MCF 10A (cell line): ENCODE measurements around the gene NUB1. TPM values are rescaled to one million over a fixed set of nuclear protein-coding genes. Genes with fewer than 3 reads are reported as not detected.

ENCODE experiments used
- BruUV-seq: library from RNA; stranded (reverse); fragments of 400-500 nt; replicated peaks from 2 replicates; lab custom pipeline; 2021; lab: Mats Ljungman, UMichigan
- CTCF ChIA-PET: fragments of 300-600 bp; sonication (Branson Sonifier 250); formaldehyde crosslinking; extraction: SDS; loops from one replicate; lab custom pipeline; 2021; ENCODE audit warnings: antibody characterized with exemption, inconsistent platforms; lab: Yijun Ruan, JAX
- POLR2A ChIA-PET: fragments of 300-600, 350-650 bp; sonication (Branson Sonifier 250); formaldehyde crosslinking; extraction: SDS; loops from one replicate; lab custom pipeline; 2020; ENCODE audit warnings: antibody characterized with exemption, inconsistent platforms; lab: Yijun Ruan, JAX
- DNase-seq: peaks from one replicate; pipeline ENCODE4 v3.0.0-alpha.2; 2018; ENCODE audit not compliant: unreplicated experiment
- H3K27ac Mint-ChIP-seq: one replicate; pipeline ENCODE4 v1.8.0; 2022; ENCODE audit warnings: mild to moderate bottlenecking, low read depth, mixed read lengths; ENCODE audit not compliant: unreplicated experiment
- H3K27me3 Mint-ChIP-seq: one replicate; pipeline ENCODE4 v1.8.0; 2022; ENCODE audit warnings: mixed read lengths; ENCODE audit not compliant: insufficient read depth, unreplicated experiment
- H3K36me3 Mint-ChIP-seq: one replicate; pipeline ENCODE4 v1.8.0; 2022; ENCODE audit warnings: mild to moderate bottlenecking, moderate library complexity, mixed read lengths; ENCODE audit not compliant: insufficient read depth, unreplicated experiment
- H3K4me1 Mint-ChIP-seq: one replicate; pipeline ENCODE4 v1.8.0; 2022; ENCODE audit warnings: mixed read lengths; ENCODE audit not compliant: insufficient read depth, unreplicated experiment
- H3K4me3 Mint-ChIP-seq: one replicate; pipeline ENCODE4 v1.8.0; 2022; ENCODE audit warnings: mild to moderate bottlenecking, moderate library complexity, mixed read lengths; ENCODE audit not compliant: unreplicated experiment
- H3K9me3 Mint-ChIP-seq: one replicate; pipeline ENCODE4 v1.8.0; 2022; ENCODE audit warnings: mixed read lengths; ENCODE audit not compliant: unreplicated experiment
- CTCF ChIP-seq: fragments of 200-600 bp; IDR thresholded peaks from one replicate; pipeline ENCODE4 v1.8.0; 2022; ENCODE audit warnings: antibody characterized with exemption, mild to moderate bottlenecking; ENCODE audit not compliant: unreplicated experiment
- intact Hi-C: fragments of 100-400 bp; cut with micrococcal nuclease; formaldehyde crosslinking; loops from 2 replicates; pipeline ENCODE4 v1.14.1; 2022
- total RNA-seq: library from RNA; stranded (reverse); gene quantifications from 2 replicates; pipeline ENCODE4 v1.2.3, GENCODE V29; 2022

The NUB1 gene
- total RNA-seq, 1 experiment from 2014 or later, result 53.3 TPM

GRCh38 chr7:151383638-151384351 is 42.2 kb downstream of the NUB1 start:
- no TSS peak for BruUV-seq
- Mint-ChIP-seq H3K36me3 (peaks cover 12% of the 10 kb centered on the region), H3K4me3 (no peak overlapping the region), H3K27ac (no peak overlapping the region), H3K4me1 (no peaks in the 10 kb centered on the region), H3K9me3 (no peaks in the 10 kb centered on the region), H3K27me3 (peaks cover under 1% of the 10 kb centered on the region)
- ChIA-PET CTCF (interaction anchor here (0.7 to 2.7 kb wide), 6 partner anchors 9 to 379 kb away, joined by 3 to 18 read pairs (median 5); no protein-coding TSS in a partner anchor), POLR2A (interaction anchor here (1.2 to 1.3 kb wide), 2 partner anchors 16 to 76 kb away, joined by 3 to 4 read pairs; no protein-coding TSS in a partner anchor)
- intact Hi-C loops, result no loop called here
- TF ChIP-seq CTCF, result no peak
- peak; percentile 73 for DNase-seq

GRCh38 chr7:151384352-151384697 is 42.7 kb downstream of the NUB1 start:
- no TSS peak for BruUV-seq
- DNase-seq, result no peak
- intact Hi-C loops, result no loop called here
- Mint-ChIP-seq H3K4me3 (no peak overlapping the region), H3K27ac (no peak overlapping the region), H3K4me1 (no peaks in the 10 kb centered on the region), H3K9me3 (no peaks in the 10 kb centered on the region), H3K27me3 (peaks cover 6% of the 10 kb centered on the region), H3K36me3 (peaks cover 12% of the 10 kb centered on the region)
- ChIA-PET CTCF (interaction anchor here (1.0 to 2.7 kb wide), 3 partner anchors 10 to 64 kb away, joined by 3 to 18 read pairs (median 4); no protein-coding TSS in a partner anchor), POLR2A (interaction anchor here (1.2 to 1.3 kb wide), 2 partner anchors 15 to 75 kb away, joined by 3 to 4 read pairs; no protein-coding TSS in a partner anchor)
- no peak for TF ChIP-seq CTCF

- POLR2A ChIA-PET, result interaction anchor here (1.2 to 1.3 kb wide), 2 partner anchors 15 to 75 kb away, joined by 3 to 4 read pairs; no protein-coding TSS in a partner anchor
- BruUV-seq, result no TSS peak
- CTCF ChIA-PET, result interaction anchor here (1.0 to 2.7 kb wide), 3 partner anchors 11 to 63 kb away, joined by 3 to 18 read pairs (median 4); no protein-coding TSS in a partner anchor
- Mint-ChIP-seq H3K36me3 (peaks cover 12% of the 10 kb centered on the region), H3K4me3 (no peak overlapping the region), H3K4me1 (no peaks in the 10 kb centered on the region), H3K27me3 (peaks cover 13% of the 10 kb centered on the region), H3K9me3 (no peaks in the 10 kb centered on the region), H3K27ac (no peak overlapping the region)
- DNase-seq, result no peak
- TF ChIP-seq CTCF, result no peak
- intact Hi-C loops, result no loop called here
Observed at GRCh38 chr7:151384776-151385625, 43.4 kb downstream of the NUB1 start.
